ENCODE results near the gene ASTN2. TPM values are rescaled to one million over a fixed set of nuclear protein-coding genes. Genes with fewer than 3 reads are reported as not detected.

The ASTN2 gene
- total and polyA plus RNA-seq, 4 donors = 0.57 to 2.9 (median 1.4) TPM

- TF ChIP-seq REST (IDR thresholded peaks at IDR 0.05) (no peak), RAD21 (IDR thresholded peaks at IDR 0.05) (no peak), JUND (IDR thresholded peaks at IDR 0.05) (no peak), FOXA1 (IDR thresholded peaks at IDR 0.05) (no peak)
Measured at GRCh38 chr9:116883676-116884075, 531.2 kb downstream of the ASTN2 start (continued).

- H3K4me1 ChIP-seq (ENCODE audit: control insufficient read depth in 4 of 4, insufficient read depth in 4 of 4, low read length in 3 of 4) = no peaks in the 10 kb centered on the region
- no peaks in the 10 kb centered on the region for H3K36me3 ChIP-seq (ENCODE audit: control insufficient read depth in 4 of 4, insufficient read depth in 3 of 4, low read depth in 1 of 4, low read length in 3 of 4)
- no peak for DNase-seq (ENCODE audit: low spot score)
- no peak overlapping the region for H3K9ac ChIP-seq (ENCODE audit: low read depth in 1 of 2, low read length in 2 of 2)
- no peak overlapping the region for H3K27ac ChIP-seq (ENCODE audit: low read depth in 1 of 2, low read length in 2 of 2)
- peaks cover 5 to 25% (median 17%) of the 10 kb centered on the region in 4 donors for H3K9me3 ChIP-seq (ENCODE audit: control insufficient read depth in 4 of 4, low read length in 3 of 4)
- no peak overlapping the region for H3K4me3 ChIP-seq (ENCODE audit: low read depth in 1 of 3, low read length in 3 of 3)
- WGBS = 94% methylated on average over 3 of the region's 3 CpGs
- TF ChIP-seq HNF4G (IDR thresholded peaks at IDR 0.05) = no peak
- no peak for TF ChIP-seq GABPA (IDR thresholded peaks at IDR 0.05 in 1 of 2, conservative IDR thresholded peaks at IDR 0.05 in 1 of 2)
- TF ChIP-seq NR2F2 (IDR thresholded peaks at IDR 0.05) = no peak
- TF ChIP-seq FOXA2 (IDR thresholded peaks at IDR 0.05) = no peak
- TF ChIP-seq RXRA (IDR thresholded peaks at IDR 0.05) = no peak
- no peak for TF ChIP-seq FOXA1 (IDR thresholded peaks at IDR 0.05)
- TF ChIP-seq MAX (IDR thresholded peaks at IDR 0.05) = no peak
- TF ChIP-seq CTCF (IDR thresholded peaks at IDR 0.05; ENCODE audit: low read depth, low read length, missing input control) = no peak
- no peak for TF ChIP-seq SP1 (IDR thresholded peaks at IDR 0.05)
- TF ChIP-seq ATF3 (IDR thresholded peaks at IDR 0.05) = no peak
- no peak for TF ChIP-seq HNF4A (conservative IDR thresholded peaks at IDR 0.05)
- TF ChIP-seq YY1 (IDR thresholded peaks at IDR 0.05) = no peak
- no peak for TF ChIP-seq TAF1 (conservative IDR thresholded peaks at IDR 0.05)
- no peak for TF ChIP-seq REST (IDR thresholded peaks at IDR 0.05)
- no peak for TF ChIP-seq JUND (IDR thresholded peaks at IDR 0.05)
- no peak for TF ChIP-seq ZBTB33 (IDR thresholded peaks at IDR 0.05)
- peaks cover 0 to 2% (median 0%) of the 10 kb centered on the region in 4 donors for H3K27me3 ChIP-seq (ENCODE audit: control insufficient read depth in 4 of 4, insufficient read depth in 4 of 4, low read length in 3 of 4)
Measured at GRCh38 chr9:116877072-116877471, 537.8 kb downstream of the ASTN2 start.

Measured in liver (tissue), 9 donors.